Endothelial cell of umbilical vein (primary cell): Measurements from ENCODE around the gene APOBEC3C. TPM values are rescaled to one million over a fixed set of nuclear protein-coding genes. Genes with fewer than 3 reads are reported as not detected.

Experiments used
- BruUV-seq: library from RNA; stranded (reverse); fragments of 400-500 nt; replicated peaks from 2 replicates; lab custom pipeline; 2021; lab: Mats Ljungman, UMichigan
- CTCF ChIA-PET: fragments of 300-600, 350-600 bp; sonication (Branson Sonifier 250); formaldehyde crosslinking; loops from one replicate; lab custom pipeline; 2021; ENCODE audit warnings: antibody characterized with exemption, inconsistent platforms; lab: Charles Lee
- POLR2A ChIA-PET: fragments of 300-600, 350-600 bp; sonication (Branson Sonifier 250); formaldehyde crosslinking; loops from one replicate; lab custom pipeline; 2021; ENCODE audit warnings: antibody characterized with exemption, inconsistent platforms; lab: Charles Lee
- DNase-seq: peaks from one replicate; pipeline ENCODE4 v3.0.0-alpha.2; 2011; ENCODE audit warnings: low read depth, low spot score
- FAIRE-seq: peaks from 2 replicates; lab custom pipeline; 2011; peaks lifted over from hg19 to GRCh38; lab: Jason Lieb, UNC
- H2AFZ ChIP-seq: 2 replicates; pipeline ENCODE4 v1.6.0; 2012; ENCODE audit warnings: low read depth, low read length, control low read depth, inconsistent platforms
- H3K27ac ChIP-seq: 2 replicates; pipeline ENCODE4 v1.5.1; 2011; ENCODE audit warnings: low read depth, mild to moderate bottlenecking, control low read depth, low read length, moderate library complexity; ENCODE audit not compliant: insufficient read depth
- H3K27me3 ChIP-seq, 2 experiments: 2 replicates each; pipeline versions ENCODE4 v1.6.0 to v1.6.1; 2011; ENCODE audit warnings: low read length in 2 of 2, mixed read lengths in 1 of 2; ENCODE audit not compliant: control insufficient read depth in 2 of 2, insufficient read depth in 2 of 2
- H3K36me3 ChIP-seq, 2 experiments: 2 replicates in 1 of 2; 3 replicates in 1 of 2; pipeline ENCODE4 v1.5.1; 2011; ENCODE audit warnings: low read length in 2 of 2, mild to moderate bottlenecking in 1 of 2, moderate library complexity in 1 of 2; ENCODE audit not compliant: control insufficient read depth in 2 of 2, insufficient read depth in 2 of 2; ENCODE audit errors: extremely low read depth in 1 of 2
- H3K4me1 ChIP-seq: 3 replicates; pipeline ENCODE4 v1.5.1; 2011; ENCODE audit warnings: mild to moderate bottlenecking, low read length; ENCODE audit not compliant: control insufficient read depth, insufficient read depth; ENCODE audit errors: extremely low read depth
- H3K4me2 ChIP-seq: 2 replicates; pipeline ENCODE4 v1.6.1; 2011; ENCODE audit warnings: low read length, control low read depth, mixed read lengths; ENCODE audit not compliant: insufficient read depth
- H3K4me3 ChIP-seq, 3 experiments: fragments of 200-600 bp in 1 of 3; sonication (generic), shearing (Covaris generic) in 1 of 3; replicated peaks in 1 of 3; 2 replicates each; pipeline ENCODE4 v1.5.1; 2011 to 2016; ENCODE audit warnings: control low read depth in 3 of 3, low read length in 3 of 3, mild to moderate bottlenecking in 2 of 3, inconsistent platforms in 1 of 3, low read depth in 1 of 3, moderate library complexity in 1 of 3; ENCODE audit not compliant: insufficient read depth in 1 of 3
- H3K79me2 ChIP-seq: 2 replicates; pipeline ENCODE4 v1.6.0; 2012; ENCODE audit warnings: low read length, inconsistent platforms; ENCODE audit not compliant: control insufficient read depth, insufficient read depth
- H3K9ac ChIP-seq: replicated peaks from 2 replicates; pipeline ENCODE3; 2011; ENCODE audit warnings: low read length, control low read depth; ENCODE audit not compliant: insufficient read depth; ENCODE audit errors: extremely low read depth
- H3K9me1 ChIP-seq: replicated peaks from 3 replicates; pipeline ENCODE4 v1.6.0; 2011; ENCODE audit warnings: mild to moderate bottlenecking, low read length; ENCODE audit not compliant: control insufficient read depth, insufficient read depth; ENCODE audit errors: extremely low read depth
- H3K9me3 ChIP-seq: replicated peaks from 2 replicates; pipeline ENCODE4 v1.5.1; 2012; ENCODE audit warnings: low read length, inconsistent platforms; ENCODE audit not compliant: control insufficient read depth, insufficient read depth
- H4K20me1 ChIP-seq: replicated peaks from 2 replicates; pipeline ENCODE3; 2011; ENCODE audit warnings: mild to moderate bottlenecking, low read length; ENCODE audit not compliant: control insufficient read depth, insufficient read depth; ENCODE audit errors: extremely low read depth
- EZH2 ChIP-seq: IDR thresholded peaks from 2 replicates; pipeline ENCODE4 v1.6.1; 2012; ENCODE audit warnings: borderline replicate concordance, low read depth, mild to moderate bottlenecking, moderate library complexity, low read length, inconsistent platforms; ENCODE audit not compliant: severe bottlenecking
- FOS ChIP-seq: IDR thresholded peaks from 2 replicates; pipeline ENCODE4 v1.6.1; 2011; ENCODE audit warnings: mild to moderate bottlenecking, low read length, moderate library complexity, borderline replicate concordance; ENCODE audit not compliant: insufficient read depth
- GATA2 ChIP-seq: IDR thresholded peaks from 2 replicates; pipeline ENCODE4 v1.7.0; 2011; ENCODE audit warnings: low read depth, mild to moderate bottlenecking, moderate library complexity, mixed read lengths, low read length; ENCODE audit not compliant: insufficient read length, insufficient read depth
- JUN ChIP-seq: IDR thresholded peaks from 2 replicates; pipeline ENCODE4 v1.6.1; 2011; ENCODE audit warnings: borderline replicate concordance, low read depth; ENCODE audit not compliant: insufficient read length, insufficient read depth
- MYC ChIP-seq: IDR thresholded peaks from one replicate; pipeline ENCODE4 v1.6.1; 2011; ENCODE audit warnings: mild to moderate bottlenecking, low read depth, low read length
- POLR2A ChIP-seq: IDR thresholded peaks from 2 replicates; pipeline ENCODE4 v1.6.1; 2012; ENCODE audit warnings: low read depth, mild to moderate bottlenecking, control low read depth, low read length
- POLR2AphosphoS5 ChIP-seq: IDR thresholded peaks from 2 replicates; pipeline ENCODE4 v1.6.1; 2012; ENCODE audit warnings: low read depth, mild to moderate bottlenecking, control low read depth, low read length, moderate library complexity; ENCODE audit not compliant: insufficient read depth
- dilution Hi-C: fragments of 300-500 bp; cut with MboI; formaldehyde crosslinking; loops from one replicate; pipeline ENCODE4 v1.15.0; 2019; ENCODE audit warnings: low sequenced_read_pairs; ENCODE audit not compliant: extremely low pct_ligation_motif_present
- intact Hi-C: fragments of 100-400 bp; cut with micrococcal nuclease; formaldehyde crosslinking; loops from one replicate; pipeline ENCODE4 v1.10.0; 2022
- polyA plus RNA-seq, 4 experiments: library from polyadenylated mRNA; depleted of rRNA in 3 of 4; stranded (reverse) in 3 of 4; unstranded in 1 of 4; fragments of >200 nt; gene quantifications; 2 replicates each; pipeline versions ENCODE4 v1.2.1 to v1.2.3, GENCODE V29; 2011 to 2012; ENCODE audit warnings: missing spikeins in 1 of 4
- total RNA-seq: library from RNA; stranded (reverse); gene quantifications from 2 replicates; pipeline ENCODE4 v1.2.3, GENCODE V29; 2021
- TF ChIP-seq, protein P1 (sequence below): IDR thresholded peaks from 2 replicates; pipeline ENCODE4 v1.6.1; 2011; ENCODE audit not compliant: insufficient read depth, insufficient read length
- TF ChIP-seq, protein P2 (sequence below), 2 donors: IDR thresholded peaks; 1 replicate in 1 of 2; 2 replicates in 1 of 2; pipeline ENCODE4 v1.5.1; 2011; ENCODE audit warnings: low read length in 2 of 2, mild to moderate bottlenecking in 2 of 2, moderate library complexity in 2 of 2, control low read depth in 1 of 2, inconsistent platforms in 1 of 2, low read depth in 1 of 2; ENCODE audit not compliant: insufficient read depth in 1 of 2; ENCODE audit errors: extremely low read depth in 1 of 2

APOBEC3C gene
- total and polyA plus RNA-seq, 2 donors (not counting 3 experiments of a cell fraction or from before 2014, with no cell fraction given) = 7.6 to 10.6 TPM

DNA sequence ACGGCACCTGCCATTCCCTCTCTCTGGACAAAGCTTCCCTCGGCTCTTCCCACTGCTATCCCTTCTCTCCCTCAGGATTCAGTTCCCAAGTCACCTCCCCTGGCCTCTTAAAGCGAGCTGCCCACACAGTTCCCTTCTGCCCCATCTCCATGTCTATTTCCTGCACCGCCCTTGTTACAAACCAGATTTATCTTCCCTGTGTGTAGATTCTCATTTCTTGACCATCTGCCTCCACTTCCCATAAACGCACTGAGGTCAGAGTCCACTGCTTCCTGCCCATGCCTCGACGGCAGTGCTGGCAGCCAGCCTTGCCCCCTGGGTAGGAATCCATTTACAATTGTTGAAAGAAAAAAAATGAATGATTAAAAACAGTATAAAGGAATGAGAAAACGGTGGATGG lies 43.5 kb upstream of the APOBEC3C start:
- Histone ChIP-seq H4K20me1 (no peaks in the 10 kb centered on the region), H3K9me3 (no peaks in the 10 kb centered on the region), H2AFZ (no peak overlapping the region), H3K9ac (no peak overlapping the region), H3K4me1 (no peaks in the 10 kb centered on the region), H3K36me3 (no peaks in the 10 kb centered on the region), H3K27ac (no peak overlapping the region), H3K4me3 (no peak overlapping the region), H3K27me3 (peaks cover 0 to 2% of the 10 kb centered on the region in 2 experiments), H3K4me2 (no peak overlapping the region), H3K9me1 (no peaks in the 10 kb centered on the region), H3K79me2 (no peaks in the 10 kb centered on the region)
- dilution Hi-C loops = no loop called here
- DNase-seq = no peak
- intact Hi-C loops = no loop called here
- no TSS peak for BruUV-seq
- ChIA-PET CTCF (interaction anchor here (0.9 to 7.6 kb wide), 8 partner anchors 33 to 201 kb away, joined by 4 to 45 read pairs (median 6); partner anchors contain the start of gene CBX6), POLR2A (no interaction called here)
- TF ChIP-seq MYC (no peak), POLR2AphosphoS5 (no peak), JUN (no peak), POLR2A (no peak), GATA2 (no peak), FOS (no peak), EZH2 (no peak)
- TF ChIP-seq, protein P1, sequence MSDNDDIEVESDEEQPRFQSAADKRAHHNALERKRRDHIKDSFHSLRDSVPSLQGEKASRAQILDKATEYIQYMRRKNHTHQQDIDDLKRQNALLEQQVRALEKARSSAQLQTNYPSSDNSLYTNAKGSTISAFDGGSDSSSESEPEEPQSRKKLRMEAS = no peak
- TF ChIP-seq, protein P2, sequence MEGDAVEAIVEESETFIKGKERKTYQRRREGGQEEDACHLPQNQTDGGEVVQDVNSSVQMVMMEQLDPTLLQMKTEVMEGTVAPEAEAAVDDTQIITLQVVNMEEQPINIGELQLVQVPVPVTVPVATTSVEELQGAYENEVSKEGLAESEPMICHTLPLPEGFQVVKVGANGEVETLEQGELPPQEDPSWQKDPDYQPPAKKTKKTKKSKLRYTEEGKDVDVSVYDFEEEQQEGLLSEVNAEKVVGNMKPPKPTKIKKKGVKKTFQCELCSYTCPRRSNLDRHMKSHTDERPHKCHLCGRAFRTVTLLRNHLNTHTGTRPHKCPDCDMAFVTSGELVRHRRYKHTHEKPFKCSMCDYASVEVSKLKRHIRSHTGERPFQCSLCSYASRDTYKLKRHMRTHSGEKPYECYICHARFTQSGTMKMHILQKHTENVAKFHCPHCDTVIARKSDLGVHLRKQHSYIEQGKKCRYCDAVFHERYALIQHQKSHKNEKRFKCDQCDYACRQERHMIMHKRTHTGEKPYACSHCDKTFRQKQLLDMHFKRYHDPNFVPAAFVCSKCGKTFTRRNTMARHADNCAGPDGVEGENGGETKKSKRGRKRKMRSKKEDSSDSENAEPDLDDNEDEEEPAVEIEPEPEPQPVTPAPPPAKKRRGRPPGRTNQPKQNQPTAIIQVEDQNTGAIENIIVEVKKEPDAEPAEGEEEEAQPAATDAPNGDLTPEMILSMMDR (IDR thresholded peaks at IDR 0.05; ENCODE audit: extremely low read depth in 1 of 2, insufficient read depth in 1 of 2, low read depth in 1 of 2, low read length in 2 of 2) = no peak
- no peak for FAIRE-seq
